Smooth muscle cell of the brain vasculature (primary cell): Measurements from ENCODE around the gene ATG2B.

Experiments
- DNase-seq: peaks from one replicate; pipeline ENCODE4 v3.0.0-alpha.2; 2012; ENCODE audit warnings: low read depth, low spot score

The ATG2B gene

GRCh38 chr14:96271421-96271762 is 91.7 kb downstream of the ATG2B start:
- DNase-seq, result no peak

DNA sequence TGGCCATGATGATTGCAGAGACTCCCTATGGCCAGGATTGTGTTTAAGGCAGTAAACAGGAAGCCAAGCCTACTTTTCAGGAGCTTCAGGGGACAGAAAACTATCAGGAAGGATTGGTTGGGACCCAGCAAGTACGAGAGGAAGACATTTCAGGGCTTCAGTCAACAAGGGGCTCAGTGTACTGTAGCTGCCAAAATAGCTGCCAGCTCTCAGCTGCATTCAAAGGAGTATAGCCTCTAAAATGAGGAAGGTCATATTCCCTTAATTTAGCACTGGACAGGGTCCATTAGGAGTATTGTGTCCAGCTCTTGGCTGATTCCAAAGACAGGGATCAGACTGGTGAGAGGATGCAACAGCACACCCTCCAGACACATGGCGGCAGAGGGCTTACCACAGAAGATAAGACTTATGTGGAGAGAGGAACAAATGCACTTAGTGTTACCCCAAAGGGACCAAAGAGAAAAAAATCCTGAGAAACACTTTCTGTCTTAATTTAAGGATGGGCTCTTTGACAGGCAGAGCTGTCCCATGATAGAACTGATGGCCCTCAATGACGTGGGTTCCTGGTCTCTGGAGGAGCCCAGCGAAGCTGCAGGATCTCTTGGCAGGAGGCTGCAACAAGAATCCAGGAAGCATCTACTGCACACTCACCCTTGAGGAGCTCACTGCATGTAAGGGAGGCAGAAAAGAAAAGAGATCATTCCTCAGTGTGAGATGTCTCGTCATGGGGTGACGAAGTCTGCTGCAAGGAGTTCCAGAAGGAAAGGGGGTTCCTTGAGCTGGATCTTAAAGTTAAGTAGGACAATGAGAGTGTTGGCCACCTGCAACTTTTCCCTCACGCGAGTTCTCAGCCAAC is 92.3 kb downstream of the ATG2B start:
- no peak for DNase-seq

- no peak for DNase-seq
These were observed 93.8 kb downstream of the ATG2B start for GRCh38 chr14:96269359-96269710.

DNA sequence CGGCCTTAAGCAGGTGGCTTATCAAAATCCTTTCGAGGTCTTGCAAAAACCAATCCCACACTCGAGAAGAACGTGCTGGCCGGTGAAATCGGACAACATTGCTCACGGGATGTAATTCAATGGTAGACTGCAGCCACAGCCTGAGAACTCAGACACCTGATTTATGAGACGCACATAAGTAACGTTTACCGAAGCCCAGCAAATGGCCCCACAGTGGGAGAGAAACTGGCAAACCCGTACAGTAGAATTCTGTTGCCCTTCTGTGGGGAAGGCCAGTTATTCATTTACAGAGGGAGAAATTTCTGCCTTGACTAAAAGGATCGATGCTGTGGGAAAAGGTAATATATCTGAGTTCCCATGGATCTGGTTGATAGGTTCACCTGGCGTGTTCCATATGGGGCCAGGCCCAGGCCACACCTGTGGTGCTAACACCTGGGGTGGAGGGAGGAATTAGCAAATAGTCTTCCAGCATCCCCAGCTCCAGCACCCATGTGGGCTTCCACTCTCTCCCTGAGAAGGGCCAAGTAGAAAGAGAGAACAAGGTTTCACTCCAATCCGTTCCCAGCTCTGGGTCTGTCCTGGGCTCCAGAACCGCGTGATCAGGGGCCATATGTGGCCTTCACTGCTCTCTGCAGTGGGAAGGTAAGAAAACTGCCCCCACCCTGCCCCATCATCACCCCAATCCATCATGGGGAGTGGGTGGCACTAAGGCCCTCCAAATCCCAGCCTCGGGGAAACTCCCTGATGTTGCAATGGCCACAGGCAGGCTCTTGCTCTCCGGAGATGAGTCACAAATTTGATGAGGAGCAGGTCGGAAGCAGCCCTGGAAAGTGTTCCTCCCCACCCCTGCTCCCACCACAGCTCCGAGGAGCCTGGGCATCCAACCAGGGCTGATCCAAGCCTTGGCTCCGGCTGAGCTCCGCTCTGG is 94.4 kb downstream of the ATG2B start:
- peak; percentile 40 for DNase-seq

DNA sequence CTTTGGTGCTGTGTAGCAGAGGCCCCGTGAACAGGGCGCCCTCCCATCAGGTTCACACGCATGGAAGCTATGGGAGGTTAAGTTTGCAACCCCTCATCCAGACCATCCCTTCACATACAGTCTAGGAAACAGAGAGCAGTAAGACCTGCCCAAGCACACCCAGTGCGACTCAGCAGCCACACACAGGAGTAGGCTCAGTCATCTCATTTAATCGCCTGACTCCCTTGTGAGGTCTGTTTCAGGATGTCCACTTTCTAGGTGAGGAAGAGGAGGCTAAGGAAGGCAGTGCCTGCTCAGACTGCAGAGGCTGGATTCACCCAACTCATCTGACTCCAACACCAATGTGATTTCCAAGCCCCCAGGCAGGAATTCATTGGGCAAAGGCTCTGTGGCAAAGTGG is 95.2 kb downstream of the ATG2B start:
- no peak for DNase-seq

- DNase-seq, result peak; percentile 55
These were observed 95.8 kb downstream of the ATG2B start for GRCh38 chr14:96267336-96267735.

DNA sequence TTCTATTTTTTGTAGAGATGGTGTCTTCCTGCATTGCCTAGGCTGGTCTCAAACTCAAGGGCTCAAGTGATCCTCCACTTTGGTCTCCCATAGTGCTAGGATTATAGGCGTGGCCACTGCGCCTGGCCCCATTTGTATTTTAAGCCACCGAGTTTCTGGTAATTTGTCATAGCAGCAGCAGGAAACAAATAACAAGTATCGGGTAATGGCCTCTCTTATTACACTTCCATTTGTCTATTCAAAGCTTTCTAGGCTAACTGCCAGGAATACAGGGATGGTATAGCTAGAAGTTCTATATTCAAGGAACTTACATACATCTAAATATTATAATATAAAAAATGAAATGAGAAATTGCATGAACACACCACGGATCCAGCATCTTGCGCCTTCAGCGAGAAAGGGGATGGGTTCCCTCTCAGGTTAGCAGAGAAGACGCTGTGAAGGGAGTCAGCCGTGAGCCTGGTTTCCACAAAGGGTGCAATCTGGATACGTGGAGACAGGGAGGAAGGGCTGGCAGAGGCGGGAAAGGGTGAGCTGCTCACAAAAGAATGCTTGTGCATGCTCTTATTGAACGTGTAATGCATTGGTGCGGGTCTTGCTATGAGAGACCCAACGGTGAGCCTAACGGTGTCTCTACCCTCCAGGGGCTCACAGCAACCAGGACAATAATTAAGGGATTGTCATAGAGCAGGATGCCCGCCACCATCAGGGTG is 97.6 kb downstream of the ATG2B start:
- no peak for DNase-seq

DNA sequence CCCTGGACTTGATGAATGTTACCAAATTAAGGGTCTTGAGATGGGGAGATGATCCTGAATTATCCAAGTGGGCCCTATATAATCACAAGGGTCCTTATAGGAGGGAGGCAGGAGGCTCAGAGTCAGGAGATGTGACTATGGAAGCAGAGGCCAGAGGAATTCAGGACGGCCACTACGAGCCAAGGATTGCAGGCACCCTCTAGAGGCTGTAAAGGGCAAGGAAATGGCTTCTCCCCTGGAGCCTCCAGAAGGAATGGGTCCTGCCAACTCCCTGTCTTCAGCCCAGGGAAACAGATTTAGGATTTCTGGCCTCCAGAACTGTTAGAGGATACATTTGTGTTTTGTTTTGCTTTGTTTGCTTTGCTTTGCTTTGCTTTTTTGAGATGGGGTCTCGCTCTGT is 98.3 kb downstream of the ATG2B start:
- no peak for DNase-seq

- no peak for DNase-seq
These were observed 99.0 kb downstream of the ATG2B start for GRCh38 chr14:96264200-96264553.

- no peak for DNase-seq
These were observed 99.6 kb downstream of the ATG2B start for GRCh38 chr14:96263347-96264199.

GRCh38 chr14:96261772-96262655 is 101.1 kb downstream of the ATG2B start:
- DNase-seq, result no peak

- DNase-seq, result no peak
These were observed 102.1 kb downstream of the ATG2B start for GRCh38 chr14:96261053-96261452.

- DNase-seq, result no peak
These were observed 102.8 kb downstream of the ATG2B start for GRCh38 chr14:96260341-96260821.

GRCh38 chr14:96257900-96258299 is 105.2 kb downstream of the ATG2B start:
- no peak for DNase-seq

GRCh38 chr14:96257056-96257455 is 106.1 kb downstream of the ATG2B start:
- no peak for DNase-seq

DNA sequence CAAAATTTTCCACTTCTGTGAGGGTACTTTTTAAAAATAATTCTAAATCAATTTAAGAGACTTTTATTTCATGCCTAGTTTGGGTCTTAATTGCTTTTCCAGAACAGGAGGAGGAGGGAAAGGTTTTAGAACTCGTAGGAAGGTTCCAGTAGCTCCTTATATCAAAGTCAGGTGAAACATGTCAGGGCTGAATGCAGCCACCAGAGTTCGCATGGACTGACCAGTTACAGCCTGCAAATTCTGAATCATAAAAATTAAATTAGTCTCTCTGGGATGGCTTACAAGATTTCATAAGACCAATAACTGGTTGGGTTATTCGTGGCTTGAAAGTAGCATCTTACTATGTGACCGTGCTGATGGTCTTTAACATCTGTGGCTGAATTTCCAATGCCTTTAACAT is 106.7 kb downstream of the ATG2B start:
- no peak for DNase-seq

DNA sequence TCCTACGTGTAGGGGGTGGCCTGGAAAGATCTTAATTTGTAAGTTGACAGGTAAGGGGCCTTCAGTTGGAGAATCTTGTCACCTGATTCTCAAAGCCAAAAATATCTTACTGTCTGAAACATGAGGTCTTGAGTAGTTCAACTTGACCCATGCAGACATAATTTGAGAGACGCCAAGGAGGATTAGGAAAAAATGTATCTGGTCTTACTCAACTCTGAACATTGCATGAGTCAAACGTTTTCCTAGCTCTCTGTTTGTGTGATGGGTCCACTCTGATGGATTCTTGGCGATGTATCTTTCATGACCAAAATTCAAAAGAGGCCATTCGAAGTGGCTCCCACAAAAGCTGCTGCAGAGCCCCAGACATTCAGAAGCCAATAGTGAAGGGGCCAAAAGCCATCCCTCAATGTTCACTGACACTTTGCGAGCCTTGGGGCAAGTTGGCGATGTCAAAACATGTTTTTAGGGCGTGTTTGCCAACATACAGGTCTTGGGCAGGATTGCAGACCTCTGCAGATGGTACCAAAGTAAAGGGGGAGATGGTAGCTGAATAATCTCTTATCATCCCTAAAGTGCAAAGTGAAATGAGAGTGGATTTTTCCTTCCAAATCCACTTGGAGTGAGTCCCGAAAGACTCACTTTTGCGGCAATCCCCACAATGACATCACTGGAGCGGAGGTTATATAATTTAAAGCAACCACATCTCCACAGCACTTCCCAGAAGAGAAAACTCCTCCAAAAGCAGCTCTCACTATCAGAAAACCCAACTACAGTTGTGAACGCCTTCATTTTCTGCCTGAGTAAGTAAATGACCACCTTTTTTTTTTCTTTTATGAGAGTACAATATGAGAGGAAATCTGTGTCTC is 107.4 kb downstream of the ATG2B start, which contains the start of gene BDKRB1:
TSS of gene BDKRB1 (plus strand) at position 710 of the 866 bp plus-strand sequence. CDS start 7,473 bp downstream, outside the sequence.
- DNase-seq, result no peak

DNA sequence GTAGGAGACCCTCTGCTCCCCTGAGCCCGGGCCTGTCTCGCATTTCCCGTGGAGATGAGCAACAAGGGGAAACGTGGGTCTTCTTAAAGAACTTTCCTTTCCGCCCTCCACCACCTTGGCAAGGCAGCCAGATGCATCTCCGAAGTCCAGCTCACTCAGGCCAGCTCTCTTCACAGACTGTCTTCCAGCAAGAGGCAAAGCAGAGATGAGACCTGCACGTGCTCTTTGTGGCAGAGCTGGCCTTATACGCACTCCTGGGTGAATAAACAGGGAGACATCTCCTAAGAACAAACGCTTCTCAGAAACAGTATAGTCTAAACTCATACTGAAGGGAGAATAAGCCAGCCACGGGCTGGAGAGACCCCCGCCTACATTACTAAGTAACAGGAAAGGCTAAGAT is 108.5 kb downstream of the ATG2B start:
- no peak for DNase-seq

- DNase-seq, result peak; percentile 64
These were observed 110.1 kb downstream of the ATG2B start for GRCh38 chr14:96252999-96253539.
